GM23338 (cell line): ENCODE results near the gene ZSWIM1.

Source experiments
- CTCF ChIP-seq, 2 experiments: fragments of 200-600 bp in 1 of 2; sonication (generic) in 1 of 2; conservative IDR thresholded peaks; 2 replicates each; pipeline versions ENCODE4 v1.5.1 to v1.6.1; 2016 to 2017; ENCODE audit warnings: antibody characterized with exemption in 2 of 2, low read depth in 2 of 2, mild to moderate bottlenecking in 2 of 2, moderate library complexity in 1 of 2
- EZH2 ChIP-seq: fragments of 200-600 bp; sonication (generic); IDR thresholded peaks from one replicate; pipeline ENCODE4 v1.8.0; 2017; ENCODE audit warnings: antibody characterized with exemption, mild to moderate bottlenecking, low read depth; ENCODE audit not compliant: unreplicated experiment
- EZH2phosphoT487 ChIP-seq: fragments of 200-600 bp; sonication (generic); IDR thresholded peaks from one replicate; pipeline ENCODE4 v1.8.1; 2018; ENCODE audit warnings: antibody characterized with exemption; ENCODE audit not compliant: unreplicated experiment
- POLR2AphosphoS5 ChIP-seq: IDR thresholded peaks from 2 replicates; pipeline ENCODE4 v1.6.1; 2016; ENCODE audit warnings: antibody characterized with exemption, low read depth

- TF ChIP-seq CTCF (conservative IDR thresholded peaks at IDR 0.05; ENCODE audit: low read depth in 2 of 2) (no peak), EZH2 (no peak), EZH2phosphoT487 (no peak), POLR2AphosphoS5 (no peak)
Observed at GRCh38 chr20:45887346-45887715, 6.3 kb downstream of the ZSWIM1 start, which contains the start of gene SPATA25.
